ENCODE results near the gene C11orf71. TPM values are rescaled to one million over a fixed set of nuclear protein-coding genes. Genes with fewer than 3 reads are reported as not detected.

Gene C11orf71
- total RNA-seq, 1 donor from 2014 or later: 6.4 TPM

GRCh38 chr11:114362326-114362725 is 38.0 kb downstream of the C11orf71 start:
- Mint-ChIP-seq H3K9me3 (no peaks in the 10 kb centered on the region), H3K36me3 (ENCODE audit: low read depth) (no peaks in the 10 kb centered on the region), H3K27me3 (peaks cover 27% of the 10 kb centered on the region), H3K4me3 (no peak overlapping the region), H3K4me1 (no peaks in the 10 kb centered on the region), H3K27ac (no peak overlapping the region)
- intact Hi-C loops (cut with micrococcal nuclease): no loop called here
- DNase-seq: no peak

GRCh38 chr11:114359342-114359741 is 41.0 kb downstream of the C11orf71 start:
- H3K27me3 Mint-ChIP-seq: peaks cover 27% of the 10 kb centered on the region
- no peaks in the 10 kb centered on the region for H3K4me1 Mint-ChIP-seq
- H3K27ac Mint-ChIP-seq: no peak overlapping the region
- H3K4me3 Mint-ChIP-seq: no peak overlapping the region
- no peaks in the 10 kb centered on the region for H3K9me3 Mint-ChIP-seq
- no peak for DNase-seq
- no peaks in the 10 kb centered on the region for H3K36me3 Mint-ChIP-seq (ENCODE audit: low read depth)
- intact Hi-C loops (cut with micrococcal nuclease): no loop called here

DNA sequence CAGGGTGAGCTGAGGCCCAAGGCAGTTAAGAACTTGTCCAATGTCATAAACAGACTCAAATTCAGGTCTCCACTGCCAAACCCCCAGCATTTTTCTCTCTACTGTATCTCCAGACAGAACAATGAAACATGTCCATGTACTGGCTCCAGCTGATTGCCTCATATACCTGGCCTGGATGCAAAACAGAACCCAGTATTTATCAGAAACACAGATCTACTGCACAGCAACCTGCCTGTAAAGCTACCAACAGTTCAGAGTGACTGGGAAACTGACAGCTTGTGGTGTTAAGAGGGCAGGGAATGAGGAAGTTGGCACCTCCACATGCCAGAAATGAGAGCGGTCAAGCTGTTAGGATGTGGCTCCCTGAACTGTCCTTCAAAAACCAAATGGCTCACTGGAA is 41.6 kb downstream of the C11orf71 start:
- intact Hi-C loops (cut with micrococcal nuclease): no loop called here
- Mint-ChIP-seq H3K27me3 (peaks cover 27% of the 10 kb centered on the region), H3K4me3 (no peak overlapping the region), H3K9me3 (no peaks in the 10 kb centered on the region), H3K36me3 (ENCODE audit: low read depth) (no peaks in the 10 kb centered on the region), H3K27ac (no peak overlapping the region), H3K4me1 (no peaks in the 10 kb centered on the region)
- DNase-seq: no peak

GRCh38 chr11:114354076-114354475 is 46.2 kb downstream of the C11orf71 start:
- Mint-ChIP-seq H3K36me3 (ENCODE audit: low read depth) (no peaks in the 10 kb centered on the region), H3K27ac (no peak overlapping the region), H3K9me3 (no peaks in the 10 kb centered on the region), H3K4me1 (no peaks in the 10 kb centered on the region), H3K27me3 (peaks cover 10% of the 10 kb centered on the region), H3K4me3 (no peak overlapping the region)
- DNase-seq: no peak
- intact Hi-C loops (cut with micrococcal nuclease): no loop called here

- Mint-ChIP-seq H3K9me3 (no peaks in the 10 kb centered on the region), H3K27me3 (peaks cover 6% of the 10 kb centered on the region)
- intact Hi-C loops (cut with micrococcal nuclease): no loop called here
Observed at GRCh38 chr11:114353443-114353842, 46.9 kb downstream of the C11orf71 start.

GRCh38 chr11:114350022-114350421 is 50.3 kb downstream of the C11orf71 start:
- intact Hi-C loops (cut with micrococcal nuclease): no loop called here
- H3K9me3 Mint-ChIP-seq: no peaks in the 10 kb centered on the region
- H3K36me3 Mint-ChIP-seq (ENCODE audit: low read depth): no peaks in the 10 kb centered on the region
- no peak overlapping the region for H3K4me3 Mint-ChIP-seq
- no peak overlapping the region for H3K27ac Mint-ChIP-seq
- no peak for DNase-seq
- no peaks in the 10 kb centered on the region for H3K27me3 Mint-ChIP-seq
- H3K4me1 Mint-ChIP-seq: peaks cover 5% of the 10 kb centered on the region

More at GRCh38 chr11:114353443-114353842, 46.9 kb downstream of the C11orf71 start:
- no peak overlapping the region for H3K4me3 Mint-ChIP-seq
- DNase-seq: no peak
- H3K4me1 Mint-ChIP-seq: no peaks in the 10 kb centered on the region
- H3K36me3 Mint-ChIP-seq (ENCODE audit: low read depth): no peaks in the 10 kb centered on the region
- no peak overlapping the region for H3K27ac Mint-ChIP-seq

Other genes with a start within 250 kb of the C11orf71 start
- gene NNMT, start 104.1 kb downstream of the C11orf71 start, total RNA-seq: not detected in 2 replicates
- gene RBM7, start 155 bp upstream of the C11orf71 start, total RNA-seq: 40.1 and 42.5 TPM in 2 replicates
- gene REXO2, start 39.0 kb upstream of the C11orf71 start, total RNA-seq: 98.6 and 99.5 TPM in 2 replicates
- not detected in 2 replicates for gene NXPE1, start 159.4 kb upstream of the C11orf71 start, total RNA-seq
- not detected in 2 replicates for gene NXPE4, start 195.3 kb upstream of the C11orf71 start, total RNA-seq